HepG2 (cell line): Measurements from ENCODE around the gene ACP2. TPM values are rescaled to one million over a fixed set of nuclear protein-coding genes. Genes with fewer than 3 reads are reported as not detected.
A peak's percentile ranks its signal among the peaks of the same experiment; 100 is the strongest.

Experiments
- ARNT2 ChIP-seq: sonication (generic); formaldehyde crosslinking; IDR thresholded peaks from 2 replicates; pipeline ENCODE4 v1.8.0; 2022; ENCODE audit warnings: mild to moderate bottlenecking, low read depth, missing genetic modification reagents, moderate library complexity
- CREM ChIP-seq, 2 experiments: sonication (generic) in 1 of 2; formaldehyde crosslinking in 1 of 2; IDR thresholded peaks; 2 replicates each; pipeline versions ENCODE4 v1.4.0 to v1.6.1; 2016 to 2020; ENCODE audit warnings: antibody characterized with exemption in 1 of 2, mild to moderate bottlenecking in 1 of 2, missing genetic modification reagents in 1 of 2
- DBP ChIP-seq: sonication (generic); formaldehyde crosslinking; IDR thresholded peaks from 2 replicates; pipeline ENCODE4 v1.4.0; 2020; ENCODE audit warnings: missing genetic modification reagents; ENCODE audit errors: not compliant biosample characterization
- GATA4 ChIP-seq: sonication (generic); IDR thresholded peaks from 2 replicates; pipeline ENCODE4 v1.6.1; 2016; ENCODE audit warnings: antibody characterized with exemption, low read depth, borderline replicate concordance
- JDP2 ChIP-seq: sonication (generic); formaldehyde crosslinking; IDR thresholded peaks from 2 replicates; pipeline ENCODE4 v1.8.1; 2022; ENCODE audit warnings: missing genetic modification reagents, borderline replicate concordance
- MXD4 ChIP-seq: IDR thresholded peaks from 2 replicates; pipeline ENCODE4 v1.6.1; 2016; ENCODE audit warnings: mild to moderate bottlenecking, missing biosample characterization, missing genetic modification reagents
- PAWR ChIP-seq: sonication (generic); formaldehyde crosslinking; IDR thresholded peaks from 2 replicates; pipeline ENCODE4 v1.4.0; 2020; ENCODE audit warnings: missing genetic modification reagents, mild to moderate bottlenecking, borderline replicate concordance
- SAFB2 ChIP-seq: sonication (generic); formaldehyde crosslinking; IDR thresholded peaks from 2 replicates; pipeline ENCODE4 v1.5.1; 2020; ENCODE audit warnings: missing genetic modification reagents, low read depth, mild to moderate bottlenecking, borderline replicate concordance
- SMAD9 ChIP-seq: sonication (generic); formaldehyde crosslinking; IDR thresholded peaks from 2 replicates; pipeline ENCODE4 v1.5.1; 2020; ENCODE audit warnings: mild to moderate bottlenecking, missing genetic modification reagents
- THRA ChIP-seq: sonication (generic); formaldehyde crosslinking; IDR thresholded peaks from 2 replicates; pipeline ENCODE4 v1.4.0; 2020; ENCODE audit warnings: missing genetic modification reagents, borderline replicate concordance
- ZBTB14 ChIP-seq: sonication (generic); formaldehyde crosslinking; IDR thresholded peaks from 2 replicates; pipeline ENCODE4 v1.4.0; 2020; ENCODE audit warnings: missing genetic modification reagents
- ZBTB7A ChIP-seq: sonication (generic); formaldehyde crosslinking; IDR thresholded peaks from 2 replicates; pipeline ENCODE4 v1.8.0; 2022; ENCODE audit warnings: mild to moderate bottlenecking, missing genetic modification reagents
- ZNF143 ChIP-seq: sonication (generic); formaldehyde crosslinking; IDR thresholded peaks from 2 replicates; pipeline ENCODE4 v1.4.0; 2020; ENCODE audit warnings: missing genetic modification reagents
- ZNF33B ChIP-seq: sonication (generic); formaldehyde crosslinking; IDR thresholded peaks from 2 replicates; pipeline ENCODE4 v1.5.1; 2020; ENCODE audit warnings: mild to moderate bottlenecking, missing genetic modification reagents
- ZNF670 ChIP-seq: sonication (generic); formaldehyde crosslinking; IDR thresholded peaks from 2 replicates; pipeline ENCODE4 v1.8.0; 2022; ENCODE audit warnings: mild to moderate bottlenecking, missing genetic modification reagents, borderline replicate concordance
- ZNF703 ChIP-seq: sonication (generic); formaldehyde crosslinking; IDR thresholded peaks from 2 replicates; pipeline ENCODE4 v1.5.1; 2020; ENCODE audit warnings: missing genetic modification reagents, mild to moderate bottlenecking, moderate library complexity, borderline replicate concordance
- ZNF713 ChIP-seq: sonication (generic); formaldehyde crosslinking; IDR thresholded peaks from 2 replicates; pipeline ENCODE4 v1.4.0; 2020; ENCODE audit warnings: mild to moderate bottlenecking, missing genetic modification reagents
- polyA plus RNA-seq, 8 experiments: library from polyadenylated mRNA; depleted of rRNA in 3 of 8; stranded (reverse) in 7 of 8; unstranded in 1 of 8; fragments of >200 nt; fragmentation: Illumina TruSeq in 4 of 8; extraction: Trizol in 4 of 8; gene quantifications; 2 replicates each; pipeline versions ENCODE4 v1.2.1 to v1.2.3, GENCODE V29; 2011 to 2016; ENCODE audit warnings: low read depth in 4 of 8, missing spikeins in 1 of 8, mixed read lengths in 1 of 8; ENCODE audit not compliant: insufficient read depth in 1 of 8
- total RNA-seq, 5 experiments: library from RNA; depleted of rRNA; stranded (reverse); fragments of >200 nt; fragmentation: Illumina TruSeq; extraction: Trizol; gene quantifications; 2 replicates each; pipeline ENCODE4 v1.2.3, GENCODE V29; 2016; ENCODE audit warnings: low read depth in 1 of 5
- TF ChIP-seq, protein P1 (sequence below): sonication (generic); formaldehyde crosslinking; IDR thresholded peaks from 2 replicates; pipeline ENCODE4 v1.4.0; 2020; ENCODE audit warnings: missing genetic modification reagents
- TF ChIP-seq, protein P2 (sequence below): sonication (generic); formaldehyde crosslinking; IDR thresholded peaks from 2 replicates; pipeline ENCODE4 v1.9.0; 2022; ENCODE audit warnings: low read depth, missing genetic modification reagents

Gene ACP2
- total and polyA plus RNA-seq, 2 of the 13 experiments (the other 11 are each of a cell fraction or from before 2014, with no cell fraction given): 17.7 to 20.2 TPM

- peak; percentile 69; the same call in 1 of the 2 replicates for TF ChIP-seq SAFB2
- no peak for TF ChIP-seq ZNF670 (CRISPR knock-in tag)
- peak; percentile 70; the same call in 1 of the 2 replicates for TF ChIP-seq ZBTB7A
- peak; percentile 53 for TF ChIP-seq ARNT2 (CRISPR knock-in tag)
- TF ChIP-seq JDP2 (CRISPR knock-in tag): no peak
- TF ChIP-seq ZBTB14 (CRISPR knock-in tag): peak; percentile 60
- TF ChIP-seq, protein P1, sequence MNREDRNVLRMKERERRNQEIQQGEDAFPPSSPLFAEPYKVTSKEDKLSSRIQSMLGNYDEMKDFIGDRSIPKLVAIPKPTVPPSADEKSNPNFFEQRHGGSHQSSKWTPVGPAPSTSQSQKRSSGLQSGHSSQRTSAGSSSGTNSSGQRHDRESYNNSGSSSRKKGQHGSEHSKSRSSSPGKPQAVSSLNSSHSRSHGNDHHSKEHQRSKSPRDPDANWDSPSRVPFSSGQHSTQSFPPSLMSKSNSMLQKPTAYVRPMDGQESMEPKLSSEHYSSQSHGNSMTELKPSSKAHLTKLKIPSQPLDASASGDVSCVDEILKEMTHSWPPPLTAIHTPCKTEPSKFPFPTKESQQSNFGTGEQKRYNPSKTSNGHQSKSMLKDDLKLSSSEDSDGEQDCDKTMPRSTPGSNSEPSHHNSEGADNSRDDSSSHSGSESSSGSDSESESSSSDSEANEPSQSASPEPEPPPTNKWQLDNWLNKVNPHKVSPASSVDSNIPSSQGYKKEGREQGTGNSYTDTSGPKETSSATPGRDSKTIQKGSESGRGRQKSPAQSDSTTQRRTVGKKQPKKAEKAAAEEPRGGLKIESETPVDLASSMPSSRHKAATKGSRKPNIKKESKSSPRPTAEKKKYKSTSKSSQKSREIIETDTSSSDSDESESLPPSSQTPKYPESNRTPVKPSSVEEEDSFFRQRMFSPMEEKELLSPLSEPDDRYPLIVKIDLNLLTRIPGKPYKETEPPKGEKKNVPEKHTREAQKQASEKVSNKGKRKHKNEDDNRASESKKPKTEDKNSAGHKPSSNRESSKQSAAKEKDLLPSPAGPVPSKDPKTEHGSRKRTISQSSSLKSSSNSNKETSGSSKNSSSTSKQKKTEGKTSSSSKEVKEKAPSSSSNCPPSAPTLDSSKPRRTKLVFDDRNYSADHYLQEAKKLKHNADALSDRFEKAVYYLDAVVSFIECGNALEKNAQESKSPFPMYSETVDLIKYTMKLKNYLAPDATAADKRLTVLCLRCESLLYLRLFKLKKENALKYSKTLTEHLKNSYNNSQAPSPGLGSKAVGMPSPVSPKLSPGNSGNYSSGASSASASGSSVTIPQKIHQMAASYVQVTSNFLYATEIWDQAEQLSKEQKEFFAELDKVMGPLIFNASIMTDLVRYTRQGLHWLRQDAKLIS (CRISPR knock-in tag): 0 out of 2 replicates have a peak, but pooled peaks have one; percentile 54
- TF ChIP-seq, protein P2, sequence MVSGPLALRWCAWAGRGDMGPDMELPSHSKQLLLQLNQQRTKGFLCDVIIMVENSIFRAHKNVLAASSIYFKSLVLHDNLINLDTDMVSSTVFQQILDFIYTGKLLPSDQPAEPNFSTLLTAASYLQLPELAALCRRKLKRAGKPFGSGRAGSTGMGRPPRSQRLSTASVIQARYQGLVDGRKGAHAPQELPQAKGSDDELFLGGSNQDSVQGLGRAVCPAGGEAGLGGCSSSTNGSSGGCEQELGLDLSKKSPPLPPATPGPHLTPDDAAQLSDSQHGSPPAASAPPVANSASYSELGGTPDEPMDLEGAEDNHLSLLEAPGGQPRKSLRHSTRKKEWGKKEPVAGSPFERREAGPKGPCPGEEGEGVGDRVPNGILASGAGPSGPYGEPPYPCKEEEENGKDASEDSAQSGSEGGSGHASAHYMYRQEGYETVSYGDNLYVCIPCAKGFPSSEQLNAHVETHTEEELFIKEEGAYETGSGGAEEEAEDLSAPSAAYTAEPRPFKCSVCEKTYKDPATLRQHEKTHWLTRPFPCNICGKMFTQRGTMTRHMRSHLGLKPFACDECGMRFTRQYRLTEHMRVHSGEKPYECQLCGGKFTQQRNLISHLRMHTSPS: peak; percentile 18; the same call in 1 of the 2 replicates
- peak; percentile 79 for TF ChIP-seq ZNF143 (CRISPR knock-in tag)
- peak; percentile 77 for TF ChIP-seq THRA
- peak; percentile 86 for TF ChIP-seq MXD4 (CRISPR knock-in tag)
- TF ChIP-seq ZNF713 (CRISPR knock-in tag): no peak; the same call in none of the 2 replicates
- no peak for TF ChIP-seq PAWR (CRISPR knock-in tag)
- TF ChIP-seq GATA4: 0 out of 2 replicates have a peak, but pooled peaks have one; percentile 29
- TF ChIP-seq SMAD9: 0 out of 2 replicates have a peak, but pooled peaks have one; percentile 68
- TF ChIP-seq CREM (IDR thresholded peaks at IDR 0.05): peak; percentile 87
- TF ChIP-seq CREM (CRISPR knock-in tag; IDR thresholded peaks at IDR 0.05): no peak; the same call in 1 of the 2 replicates
- peak; percentile 75; the same call in 1 of the 2 replicates for TF ChIP-seq ZNF33B
- no peak for TF ChIP-seq DBP (CRISPR knock-in tag)
- peak; percentile 80; the same call in 1 of the 2 replicates for TF ChIP-seq ZNF703 (CRISPR knock-in tag)
Observed at GRCh38 chr11:47248664-47249377, at the start of gene ACP2 (continued).
